Measurements from ENCODE around the gene GLYR1. TPM values are rescaled to one million over a fixed set of nuclear protein-coding genes. Genes with fewer than 3 reads are reported as not detected.

Gene GLYR1
- total RNA-seq, 2 experiments from 2014 or later, result 62.2 to 65.0 TPM

GRCh38 chr16:4811242-4811641 is 35.8 kb downstream of the GLYR1 start:
- Mint-ChIP-seq H3K9me3 (no peaks in the 10 kb centered on the region), H3K4me1 (ENCODE audit: low read depth) (no peaks in the 10 kb centered on the region), H3K27me3 (ENCODE audit: low read depth) (no peaks in the 10 kb centered on the region), H3K36me3 (ENCODE audit: low read depth) (peaks cover 23% of the 10 kb centered on the region), H3K27ac (no peak overlapping the region), H3K4me3 (no peak overlapping the region)
- no peak for DNase-seq
- CTCF ChIA-PET, result no interaction called here
- intact Hi-C loops (cut with micrococcal nuclease), result no loop called here

GRCh38 chr16:4806280-4806679 is 40.8 kb downstream of the GLYR1 start:
- no peak overlapping the region for H3K4me3 Mint-ChIP-seq
- no peak for DNase-seq
- H3K27ac Mint-ChIP-seq, result no peak overlapping the region
- peaks cover 13% of the 10 kb centered on the region for H3K36me3 Mint-ChIP-seq (ENCODE audit: low read depth)
- intact Hi-C loops (cut with micrococcal nuclease), result no loop called here
- H3K9me3 Mint-ChIP-seq, result no peaks in the 10 kb centered on the region
- peaks cover 7% of the 10 kb centered on the region for H3K4me1 Mint-ChIP-seq (ENCODE audit: low read depth)
- no peaks in the 10 kb centered on the region for H3K27me3 Mint-ChIP-seq (ENCODE audit: low read depth)
- CTCF ChIA-PET, result interaction anchor here (0.6 to 1.0 kb wide), 2 partner anchors 10 to 91 kb away, joined by 3 to 4 read pairs; no protein-coding TSS in a partner anchor

GRCh38 chr16:4805231-4805630 is 41.9 kb downstream of the GLYR1 start:
- H3K9me3 Mint-ChIP-seq, result no peaks in the 10 kb centered on the region
- H3K27ac Mint-ChIP-seq, result no peak overlapping the region
- no peak for DNase-seq
- intact Hi-C loops (cut with micrococcal nuclease), result no loop called here
- CTCF ChIA-PET, result interaction anchor here (1.0 kb wide), 1 partner anchor 11 kb away, joined by 4 read pairs; no protein-coding TSS in a partner anchor
- H3K4me3 Mint-ChIP-seq, result no peak overlapping the region
- H3K36me3 Mint-ChIP-seq (ENCODE audit: low read depth), result peaks cover 13% of the 10 kb centered on the region
- peaks cover 9% of the 10 kb centered on the region for H3K4me1 Mint-ChIP-seq (ENCODE audit: low read depth)
- no peaks in the 10 kb centered on the region for H3K27me3 Mint-ChIP-seq (ENCODE audit: low read depth)

- intact Hi-C loops (cut with micrococcal nuclease), result loop anchor here (2.0 kb wide), 1 partner anchor 187 kb away; no protein-coding TSS in a partner anchor
- no peak for DNase-seq
- H3K4me1 Mint-ChIP-seq (ENCODE audit: low read depth), result peaks cover 9% of the 10 kb centered on the region
- peaks cover 13% of the 10 kb centered on the region for H3K36me3 Mint-ChIP-seq (ENCODE audit: low read depth)
- H3K9me3 Mint-ChIP-seq, result no peaks in the 10 kb centered on the region
- H3K27ac Mint-ChIP-seq, result no peak overlapping the region
- H3K4me3 Mint-ChIP-seq, result peak overlapping the region; percentile 36
- CTCF ChIA-PET, result interaction anchor here (1.2 kb wide), 1 partner anchor 11 kb away, joined by 3 read pairs; no protein-coding TSS in a partner anchor
- H3K27me3 Mint-ChIP-seq (ENCODE audit: low read depth), result no peaks in the 10 kb centered on the region
Observed at GRCh38 chr16:4803898-4804762, 43.0 kb downstream of the GLYR1 start.

DNA sequence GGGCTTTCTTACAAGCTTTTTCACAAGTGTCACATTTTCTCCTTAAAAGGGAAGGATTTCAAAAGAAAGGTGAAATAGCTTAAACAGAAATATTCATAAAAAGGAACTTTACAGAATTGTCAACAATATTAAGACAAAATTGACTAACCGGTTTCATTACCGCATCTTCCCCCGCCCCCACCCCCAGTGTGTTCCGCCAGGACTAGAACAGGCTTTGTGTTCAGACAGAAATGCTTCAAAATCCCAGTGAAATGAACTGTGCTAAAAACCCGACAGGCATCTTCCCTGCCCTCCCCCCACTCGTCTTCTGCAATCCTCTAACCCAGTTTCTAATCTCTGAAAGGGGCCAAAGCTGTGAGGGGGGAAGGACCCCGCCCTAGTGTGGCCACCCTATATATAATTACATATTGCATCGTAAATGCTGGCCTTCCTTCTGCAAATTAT is 43.7 kb downstream of the GLYR1 start:
- intact Hi-C loops (cut with micrococcal nuclease), result loop anchor here (2.0 kb wide), 1 partner anchor 187 kb away; no protein-coding TSS in a partner anchor
- H3K4me3 Mint-ChIP-seq, result peak overlapping the region; percentile 77
- peaks cover 9% of the 10 kb centered on the region for H3K36me3 Mint-ChIP-seq (ENCODE audit: low read depth)
- no peak overlapping the region for H3K27ac Mint-ChIP-seq
- no peaks in the 10 kb centered on the region for H3K27me3 Mint-ChIP-seq (ENCODE audit: low read depth)
- peaks cover 9% of the 10 kb centered on the region for H3K4me1 Mint-ChIP-seq (ENCODE audit: low read depth)
- H3K9me3 Mint-ChIP-seq, result no peaks in the 10 kb centered on the region
- CTCF ChIA-PET, result interaction anchor here (0.6 to 1.2 kb wide), 2 partner anchors 12 to 366 kb away, joined by 3 to 5 read pairs; no protein-coding TSS in a partner anchor
- DNase-seq, result no peak

- Mint-ChIP-seq H3K4me3 (peak overlapping the region; percentile 77), H3K9me3 (no peaks in the 10 kb centered on the region), H3K4me1 (ENCODE audit: low read depth) (peaks cover 9% of the 10 kb centered on the region), H3K27me3 (ENCODE audit: low read depth) (no peaks in the 10 kb centered on the region), H3K36me3 (ENCODE audit: low read depth) (peaks cover 9% of the 10 kb centered on the region), H3K27ac (no peak overlapping the region)
- DNase-seq, result peak; percentile 87
- intact Hi-C loops (cut with micrococcal nuclease), result loop anchor here (1.0 to 2.0 kb wide), 6 partner anchors 34 to 264 kb away; partner anchors contain the start of genes ANKS3, CDIP1, DNAAF8 and GLYR1
- CTCF ChIA-PET, result interaction anchor here (0.6 to 1.5 kb wide), 3 partner anchors 13 to 365 kb away, joined by 3 to 5 read pairs (median 3); no protein-coding TSS in a partner anchor
Observed at GRCh38 chr16:4802659-4803287, 44.3 kb downstream of the GLYR1 start.

DNA sequence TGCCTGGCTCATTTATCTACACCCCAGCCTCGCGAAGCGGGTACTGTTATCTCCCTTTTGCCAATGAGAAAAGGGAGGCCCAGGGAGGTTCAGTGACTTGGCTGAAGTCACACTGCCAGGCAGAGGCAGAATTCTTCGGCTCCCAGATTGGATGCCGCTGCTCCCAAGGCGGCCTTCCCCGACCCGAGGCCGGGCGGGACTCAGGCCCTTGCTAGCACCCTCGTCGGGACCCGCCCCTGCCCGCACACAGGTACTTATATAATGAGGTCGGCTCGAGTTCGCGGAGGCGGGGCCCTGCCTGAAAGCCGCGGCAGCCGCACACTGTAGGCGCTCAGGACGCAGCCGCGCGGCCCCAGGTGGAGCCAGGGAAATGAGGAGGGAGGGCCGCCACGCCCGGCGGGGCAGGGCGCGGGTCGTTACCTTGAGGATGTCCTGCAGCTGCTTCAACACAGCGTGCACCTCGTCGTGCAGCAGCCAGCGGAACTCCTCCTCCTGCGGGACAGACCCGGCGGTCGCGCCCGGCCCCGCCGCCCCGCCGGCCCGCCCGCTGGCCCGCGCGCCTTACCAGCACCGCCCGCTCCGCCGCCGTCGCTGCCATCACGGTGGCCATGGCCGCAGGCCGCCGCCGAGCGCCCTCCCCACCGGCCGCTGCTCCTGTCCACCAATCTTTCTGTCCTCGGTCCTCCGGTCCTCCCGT is 45.0 kb downstream of the GLYR1 start, which contains the start of gene ROGDI:
Gene ROGDI (minus strand): TSS at position 672 of the 697 bp plus-strand sequence. CDS start 62 bp downstream, at position 610.
- no peak within 1 kb of the TSS for H3K27ac Mint-ChIP-seq
- peaks cover 9% of the 10 kb centered on the region for H3K4me1 Mint-ChIP-seq (ENCODE audit: low read depth)
- CTCF ChIA-PET, result interaction anchor here (1.5 kb wide), 1 partner anchor 154 kb away, joined by 3 read pairs; no protein-coding TSS in a partner anchor
- DNase-seq, result peak; percentile 81
- peak within 1 kb of the TSS; percentile 77 for H3K4me3 Mint-ChIP-seq
- no peaks in the 10 kb centered on the region for H3K9me3 Mint-ChIP-seq
- no peaks in the 10 kb centered on the region for H3K27me3 Mint-ChIP-seq (ENCODE audit: low read depth)
- H3K36me3 Mint-ChIP-seq (ENCODE audit: low read depth), result peaks cover 5% of the 10 kb centered on the region
- intact Hi-C loops (cut with micrococcal nuclease), result loop anchor here (1.0 to 2.0 kb wide), 6 partner anchors 34 to 264 kb away; partner anchors contain the start of genes ANKS3, CDIP1, DNAAF8 and GLYR1

DNA sequence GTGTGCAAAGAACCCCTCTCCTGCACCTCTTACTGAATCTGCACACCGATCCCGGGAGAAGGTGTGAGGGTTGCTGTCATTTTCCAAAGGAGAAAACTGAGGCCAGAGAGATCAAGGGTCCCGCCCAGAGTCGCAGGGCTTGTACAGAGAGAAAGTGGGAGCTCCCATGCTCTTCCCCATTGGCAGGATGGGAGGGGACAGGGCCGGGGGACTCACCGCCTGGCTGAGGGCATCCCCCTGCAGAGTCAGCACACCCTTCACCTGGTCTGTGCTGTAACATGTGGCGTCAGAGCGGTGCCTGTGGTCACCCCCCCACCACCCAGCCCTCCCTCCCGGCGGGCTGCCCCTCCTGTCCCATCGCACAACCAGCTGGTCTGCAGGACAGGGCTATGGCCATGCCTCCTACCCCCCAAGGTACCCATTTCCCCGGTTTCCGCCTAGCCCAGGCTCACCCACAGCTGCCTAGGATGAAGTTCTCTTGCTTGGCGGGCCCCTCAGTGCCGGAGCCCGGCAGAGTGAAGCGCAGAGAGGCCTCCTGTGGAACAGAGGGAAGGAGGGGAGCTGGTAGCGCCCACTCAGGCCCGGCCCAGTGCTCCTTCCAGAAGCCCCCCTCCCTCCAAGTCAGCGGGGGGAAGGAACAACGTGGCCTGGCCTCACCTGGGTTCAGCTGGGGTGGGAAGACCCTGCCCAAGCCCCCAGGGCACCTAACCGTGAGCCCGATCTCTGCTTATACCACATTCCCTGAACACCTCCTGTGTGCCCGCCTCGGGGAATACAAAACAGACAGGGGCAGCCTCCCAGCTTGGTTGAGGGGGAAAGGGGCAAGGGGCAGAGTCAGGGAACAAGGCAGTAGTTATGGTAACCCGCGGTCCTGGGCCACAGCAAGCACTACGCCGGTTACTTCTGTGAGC is 45.8 kb downstream of the GLYR1 start:
- Mint-ChIP-seq H3K4me3 (peak overlapping the region; percentile 74), H3K36me3 (ENCODE audit: low read depth) (peaks cover 5% of the 10 kb centered on the region), H3K4me1 (ENCODE audit: low read depth) (peaks cover 9% of the 10 kb centered on the region), H3K27ac (no peak overlapping the region), H3K27me3 (ENCODE audit: low read depth) (no peaks in the 10 kb centered on the region), H3K9me3 (no peaks in the 10 kb centered on the region)
- intact Hi-C loops (cut with micrococcal nuclease), result no loop called here
- CTCF ChIA-PET, result interaction anchor here (1.5 kb wide), 1 partner anchor 155 kb away, joined by 3 read pairs; no protein-coding TSS in a partner anchor
- DNase-seq, result no peak

DNA sequence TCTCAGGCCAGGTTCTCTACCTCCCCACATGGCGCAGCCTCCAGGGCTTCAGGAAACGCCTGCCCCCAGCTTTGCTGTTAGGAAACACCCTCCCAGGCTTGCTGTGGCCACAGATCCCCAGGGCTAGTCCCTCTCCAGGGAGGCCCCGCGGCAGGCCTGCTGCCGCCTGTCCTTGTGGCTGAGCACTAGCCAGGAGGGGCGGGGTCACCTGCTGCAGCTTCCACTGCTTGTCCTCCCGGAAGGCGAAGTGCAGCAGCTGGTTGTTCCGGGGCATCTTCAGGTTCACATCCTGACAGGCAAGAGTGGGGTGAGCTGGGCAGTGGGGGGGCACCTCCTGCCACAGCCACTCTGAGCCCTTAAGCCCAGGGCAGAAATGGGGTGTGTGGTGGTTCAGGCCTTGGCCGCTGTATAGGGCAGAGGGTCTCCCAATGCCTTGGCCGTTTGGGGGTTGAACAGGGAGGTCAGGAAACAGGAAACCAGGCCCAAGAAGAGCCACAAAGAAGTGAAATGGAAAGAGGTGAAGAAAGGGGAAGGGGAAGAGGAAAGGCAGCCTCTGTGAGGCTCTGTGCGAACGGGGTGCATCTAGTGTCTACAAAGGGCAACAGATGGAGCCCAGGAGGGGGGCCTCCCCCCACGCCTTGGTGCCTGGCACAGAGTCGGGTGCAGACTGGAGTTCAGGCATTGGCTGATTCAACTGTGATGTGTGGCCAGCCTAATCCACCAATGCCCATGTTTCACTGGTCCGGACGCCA is 46.6 kb downstream of the GLYR1 start:
- peaks cover 4% of the 10 kb centered on the region for H3K36me3 Mint-ChIP-seq (ENCODE audit: low read depth)
- no peak for DNase-seq
- H3K27me3 Mint-ChIP-seq (ENCODE audit: low read depth), result no peaks in the 10 kb centered on the region
- no peaks in the 10 kb centered on the region for H3K9me3 Mint-ChIP-seq
- CTCF ChIA-PET, result no interaction called here
- H3K4me3 Mint-ChIP-seq, result peak overlapping the region; percentile 33
- H3K4me1 Mint-ChIP-seq (ENCODE audit: low read depth), result peaks cover 9% of the 10 kb centered on the region
- intact Hi-C loops (cut with micrococcal nuclease), result no loop called here
- no peak overlapping the region for H3K27ac Mint-ChIP-seq

DNA sequence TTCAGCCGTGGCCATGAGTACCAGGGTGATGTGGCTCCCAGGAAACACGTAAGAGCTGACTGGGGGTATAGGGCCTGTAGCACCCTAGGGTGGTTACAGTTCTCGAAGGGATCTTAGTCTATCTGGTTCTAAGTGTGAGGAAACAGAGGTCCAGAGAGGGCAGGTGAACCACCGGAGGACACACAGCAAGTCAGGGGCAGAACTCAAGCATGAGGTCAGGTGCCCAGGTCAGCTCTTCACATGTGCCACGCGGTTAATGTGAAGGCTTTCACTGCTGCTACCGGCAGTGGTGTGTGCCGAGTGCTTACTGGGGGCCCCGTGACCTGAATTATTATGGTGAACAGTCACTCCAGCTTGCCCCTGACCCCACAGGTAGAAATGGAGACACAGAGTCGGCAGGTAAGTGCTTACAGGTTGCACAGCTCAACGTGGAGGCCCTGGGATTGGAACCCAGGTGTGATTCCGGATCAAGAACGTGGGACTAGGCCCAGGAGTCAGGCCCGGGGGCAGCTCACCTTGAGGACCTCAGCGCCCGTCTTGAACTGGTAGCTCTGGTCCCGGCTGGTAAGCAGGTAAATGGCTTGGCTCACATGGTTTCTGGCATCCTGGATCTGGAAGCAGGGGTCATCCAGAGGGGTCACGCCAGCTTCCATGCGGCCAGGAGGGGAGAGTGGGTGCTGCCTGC is 47.8 kb downstream of the GLYR1 start:
- Mint-ChIP-seq H3K4me1 (ENCODE audit: low read depth) (peaks cover 9% of the 10 kb centered on the region), H3K27ac (no peak overlapping the region), H3K36me3 (ENCODE audit: low read depth) (no peaks in the 10 kb centered on the region), H3K9me3 (no peaks in the 10 kb centered on the region), H3K27me3 (ENCODE audit: low read depth) (no peaks in the 10 kb centered on the region), H3K4me3 (no peak overlapping the region)
- DNase-seq, result no peak
- CTCF ChIA-PET, result no interaction called here
- intact Hi-C loops (cut with micrococcal nuclease), result no loop called here

Data from activated naive CD4-positive, alpha-beta T cell treated with anti-CD3 and anti-CD28 coated beads for 36 hours (primary cell).